GM21515 (cell line): ENCODE measurements around the gene SLC34A3.

Source experiments
- ATAC-seq: cut with Tn5 transposase; IDR thresholded peaks from one replicate; pipeline ENCODE4 v1.9.1; 2021; ENCODE audit not compliant: unreplicated experiment

The SLC34A3 gene

DNA sequence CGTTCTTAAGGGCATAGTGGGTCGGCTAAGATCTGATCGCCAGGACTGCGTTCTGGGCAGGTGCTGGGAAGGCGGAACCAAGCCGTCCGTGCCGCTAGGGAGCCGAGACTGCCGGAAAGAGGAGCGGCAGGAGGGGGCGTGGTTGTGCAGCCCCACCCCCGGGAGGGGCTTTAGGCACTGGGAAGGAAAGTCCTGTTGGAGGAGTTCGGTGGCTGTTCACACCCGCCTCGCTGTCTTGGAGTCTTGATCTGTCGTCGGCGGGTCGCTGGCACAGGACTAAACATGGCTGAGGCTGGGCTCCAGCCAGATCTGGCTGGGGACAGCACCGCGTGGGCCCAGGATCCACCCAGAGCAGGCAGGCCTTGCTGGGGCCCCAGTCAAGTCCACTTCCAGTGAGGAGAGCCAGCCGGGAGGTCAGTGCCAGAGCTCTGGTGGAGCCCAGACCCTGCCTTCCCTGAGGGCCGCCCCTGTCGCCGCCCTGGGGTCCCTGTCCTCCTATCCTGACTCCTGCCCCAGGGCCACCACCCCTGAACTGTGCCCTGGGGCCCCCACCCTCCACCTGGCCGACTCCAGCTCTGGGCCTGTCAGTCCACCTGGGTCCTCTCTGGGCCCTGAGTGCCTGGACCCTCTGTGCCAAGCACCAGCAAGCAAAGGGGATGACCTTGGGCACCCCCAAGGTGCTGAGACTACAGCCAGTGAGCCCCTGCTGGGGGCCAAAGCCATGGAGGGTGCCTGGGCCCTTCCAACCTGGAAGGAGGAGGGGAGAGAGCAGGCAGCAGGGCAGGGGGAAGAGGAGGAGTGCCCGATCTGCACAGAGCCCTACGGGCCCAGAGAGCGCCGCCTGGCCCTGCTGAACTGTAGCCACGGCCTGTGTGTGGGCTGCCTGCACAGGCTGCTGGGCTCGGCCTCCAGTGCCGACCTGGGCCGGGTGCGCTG lies 13.2 kb upstream of the SLC34A3 start:
- no peak for ATAC-seq

DNA sequence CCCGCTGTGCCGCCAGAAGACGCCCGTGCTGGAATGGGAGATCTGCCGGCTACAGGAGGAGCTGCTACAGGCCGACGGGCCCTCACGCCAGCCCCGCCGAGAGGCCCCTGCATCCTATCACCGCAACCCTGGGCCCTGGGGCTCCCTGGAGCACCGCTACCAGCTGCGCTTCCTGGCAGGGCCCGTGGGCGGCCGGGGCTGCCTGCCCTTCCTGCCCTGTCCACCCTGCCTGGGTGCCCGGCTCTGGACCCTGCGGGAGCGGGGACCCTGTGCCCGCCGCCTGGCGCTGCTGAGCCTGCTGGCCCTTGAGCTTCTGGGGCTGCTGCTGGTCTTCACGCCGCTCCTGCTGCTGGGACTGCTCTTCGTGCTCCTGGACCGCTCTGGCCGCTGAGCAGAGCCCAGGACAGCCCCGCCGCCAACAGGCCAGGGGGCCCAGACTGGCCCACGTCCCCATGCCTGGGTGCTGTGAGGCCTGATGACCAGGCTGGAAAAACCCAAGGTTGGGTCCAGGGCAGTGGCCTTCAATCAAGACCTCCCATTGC lies 12.4 kb upstream of the SLC34A3 start:
- no peak for ATAC-seq

DNA sequence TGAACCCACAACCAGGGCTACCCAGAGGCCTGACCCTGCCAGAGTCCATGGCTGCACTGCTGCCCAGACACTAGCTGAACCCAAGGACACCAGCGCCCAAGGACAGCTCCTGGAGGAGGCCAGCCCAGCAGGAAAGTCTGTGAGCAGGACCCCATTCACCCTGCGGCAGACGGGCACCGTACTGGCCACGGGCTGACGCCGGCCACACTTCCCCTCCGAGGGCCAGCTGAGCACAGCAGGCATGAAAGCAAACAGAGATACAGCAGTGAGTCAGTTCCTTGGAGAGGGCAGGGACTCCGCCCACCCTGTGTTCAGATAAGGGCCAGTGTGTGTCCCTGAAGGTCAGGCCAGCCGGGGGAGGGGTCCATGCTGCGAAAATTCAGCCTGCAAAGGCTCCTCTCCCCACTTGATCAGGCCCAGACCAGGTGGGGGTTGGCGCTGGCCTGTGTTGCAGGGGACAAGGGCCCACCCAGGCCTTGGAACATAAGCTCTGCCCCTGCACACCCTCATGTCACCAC lies 11.9 kb upstream of the SLC34A3 start:
- ATAC-seq = no peak

DNA sequence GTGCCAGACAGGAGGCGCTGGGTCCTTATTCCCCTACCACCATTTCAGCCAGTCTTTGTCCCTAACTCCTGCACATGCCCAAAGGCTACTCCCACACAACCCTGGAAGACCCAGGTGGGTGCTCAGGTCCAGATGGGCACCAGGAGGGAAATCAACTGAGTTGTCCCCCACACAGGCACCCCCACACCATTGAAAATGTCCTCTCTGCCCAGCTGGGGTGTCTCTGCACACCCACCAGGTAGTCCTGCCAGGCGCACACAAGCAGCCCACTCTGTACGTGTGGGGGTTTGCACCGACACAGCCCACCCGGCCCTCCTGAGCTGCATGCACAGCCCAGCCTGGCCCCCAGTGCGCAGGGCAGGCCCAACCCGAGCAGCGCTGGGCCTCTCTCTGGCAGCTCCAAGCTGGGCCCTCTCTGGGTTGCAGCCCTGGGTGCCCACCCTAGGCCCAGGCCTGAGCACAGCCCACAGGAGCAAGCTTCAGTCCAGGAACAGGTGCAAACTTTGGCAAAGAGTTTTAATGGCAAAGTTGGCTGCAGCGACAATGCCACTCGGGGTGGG lies 10.9 kb upstream of the SLC34A3 start:
- no peak for ATAC-seq

DNA sequence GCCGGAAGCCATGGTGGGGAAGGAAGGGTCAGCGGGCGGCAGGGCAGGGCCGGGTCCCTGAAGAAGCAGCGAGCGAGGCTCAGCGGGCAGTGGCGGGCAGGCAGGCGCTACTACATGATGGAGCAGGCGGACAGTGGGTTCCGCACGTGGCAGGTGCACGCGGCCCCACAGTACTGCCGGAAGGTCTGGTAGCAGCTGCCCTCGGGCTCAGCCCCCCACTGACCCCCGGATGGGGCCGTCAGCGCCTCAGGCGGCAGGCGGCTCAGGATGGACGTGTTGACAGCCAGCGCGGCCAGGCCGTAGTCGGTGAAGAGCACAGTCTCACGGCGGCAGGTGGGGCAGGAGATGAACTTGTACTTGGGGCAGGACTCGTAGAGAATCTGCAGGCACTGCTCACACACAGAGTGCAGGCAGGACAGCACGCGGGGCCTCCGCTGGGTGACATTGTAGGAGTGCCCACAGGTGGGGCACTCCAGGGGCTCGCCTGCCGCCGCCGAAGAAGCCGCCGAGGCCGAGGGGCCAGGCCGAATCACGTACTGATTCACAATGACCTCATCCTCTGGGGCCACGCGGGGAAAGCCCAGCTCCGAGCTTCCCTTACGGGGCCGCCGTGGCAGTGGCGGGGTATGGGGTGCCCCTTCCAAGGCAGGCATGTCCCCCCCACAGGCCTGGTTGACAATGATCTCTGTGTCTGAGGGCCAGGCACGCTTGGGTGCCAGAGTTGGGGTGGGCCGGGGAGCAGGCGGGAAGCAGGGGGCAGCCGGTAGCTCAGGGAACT lies 10.2 kb upstream of the SLC34A3 start:
- no peak for ATAC-seq

DNA sequence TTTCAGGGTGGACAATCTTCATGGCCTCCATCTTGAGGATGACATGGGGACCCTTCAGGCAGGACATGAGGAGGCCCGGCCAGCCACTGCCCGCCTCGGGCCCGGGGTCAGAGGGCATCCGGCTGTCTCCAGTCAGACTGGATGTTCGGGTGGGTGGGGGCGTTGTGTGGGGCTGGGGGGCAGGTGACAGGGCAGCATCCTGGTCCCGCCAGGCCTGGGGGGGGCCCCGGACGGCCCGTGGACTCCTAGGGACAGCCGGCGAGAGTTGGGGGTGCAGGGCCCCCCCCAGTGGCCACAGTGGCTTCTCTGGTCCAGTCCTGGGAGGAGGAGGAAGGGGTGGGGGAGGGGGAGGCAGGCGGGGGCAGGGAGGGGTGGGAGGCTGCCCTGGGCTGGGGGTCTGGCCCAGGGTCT lies 9.6 kb upstream of the SLC34A3 start:
- no peak for ATAC-seq

DNA sequence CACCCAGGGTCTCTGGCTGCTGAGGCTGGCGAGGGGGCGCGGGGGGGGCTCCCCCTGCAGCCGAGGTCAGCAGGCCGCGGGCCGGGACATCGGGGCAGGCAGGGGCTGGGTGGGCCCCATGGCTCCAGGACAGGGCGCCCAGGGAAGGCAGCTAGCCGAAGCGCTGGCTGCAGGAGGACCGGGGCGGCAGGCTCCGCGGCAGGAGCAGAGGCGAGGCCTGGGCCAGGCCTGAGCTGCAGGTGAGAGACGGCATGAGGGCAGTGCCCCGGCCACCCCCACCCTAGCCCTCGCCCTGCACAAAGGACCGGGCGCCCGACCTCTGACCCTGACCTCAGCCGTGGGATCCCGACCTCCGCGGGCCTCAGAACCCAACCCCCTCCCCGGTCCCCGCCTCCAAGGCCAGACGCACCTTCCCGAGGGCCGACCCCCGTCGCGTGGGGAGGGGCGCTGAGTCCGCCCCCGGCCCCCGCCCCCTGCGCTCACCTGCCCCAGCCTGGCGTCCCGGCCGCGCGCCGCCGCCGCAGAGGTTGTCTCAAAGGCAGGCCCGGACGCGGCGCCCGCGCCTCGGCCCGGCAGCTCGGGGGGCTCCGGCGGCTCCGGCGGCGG lies 9.1 kb upstream of the SLC34A3 start:
- ATAC-seq = no peak

DNA sequence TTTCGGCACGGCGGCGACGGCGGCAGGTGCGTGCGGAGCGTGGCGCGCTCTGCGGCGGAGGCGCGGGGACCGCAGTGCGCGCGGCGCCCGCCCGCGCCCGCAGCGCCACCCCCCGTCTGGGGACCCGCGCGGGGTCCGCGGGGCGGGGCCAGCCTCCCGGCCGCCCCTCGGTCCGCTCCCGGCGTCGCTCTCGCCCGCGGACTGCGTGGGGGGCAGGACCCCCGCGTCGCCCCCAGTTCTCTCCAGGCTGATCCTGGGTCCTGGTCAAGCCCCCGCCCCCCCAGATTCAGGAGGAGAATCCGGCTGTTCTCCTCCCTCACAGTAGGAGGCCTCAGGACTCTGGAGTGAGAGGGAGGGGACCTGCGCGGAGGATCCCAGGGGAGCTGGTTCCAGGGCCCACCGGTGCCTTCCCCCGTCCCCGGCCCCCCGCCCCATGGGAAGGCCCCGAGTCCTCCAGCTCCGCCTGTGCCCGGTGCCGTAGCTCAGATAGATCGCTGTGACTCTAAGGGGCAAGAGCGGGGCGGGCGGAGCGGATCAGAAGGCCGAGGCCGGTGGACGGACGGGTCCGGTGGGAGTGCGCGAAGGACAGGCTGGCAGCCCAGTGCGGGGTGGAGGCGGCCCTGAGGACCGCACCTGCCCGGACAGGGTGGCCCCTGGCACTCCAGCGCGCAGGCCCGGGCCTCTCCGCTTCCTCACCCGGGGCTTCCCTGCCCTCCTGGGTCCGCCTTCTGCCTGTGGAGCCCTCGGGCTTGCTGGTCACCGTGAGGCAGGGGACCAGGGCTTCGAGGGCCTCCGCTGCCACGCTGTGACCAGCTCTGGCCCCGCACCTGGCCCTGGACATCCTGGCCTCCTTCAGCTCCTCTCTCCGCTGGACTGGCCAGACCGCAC lies 8.3 kb upstream of the SLC34A3 start, which contains the start of gene RNF208:
Gene RNF208 (minus strand): TSS at position 51 of the 888 bp plus-strand sequence. CDS start 1,028 bp downstream, outside the sequence.
- ATAC-seq = no peak

DNA sequence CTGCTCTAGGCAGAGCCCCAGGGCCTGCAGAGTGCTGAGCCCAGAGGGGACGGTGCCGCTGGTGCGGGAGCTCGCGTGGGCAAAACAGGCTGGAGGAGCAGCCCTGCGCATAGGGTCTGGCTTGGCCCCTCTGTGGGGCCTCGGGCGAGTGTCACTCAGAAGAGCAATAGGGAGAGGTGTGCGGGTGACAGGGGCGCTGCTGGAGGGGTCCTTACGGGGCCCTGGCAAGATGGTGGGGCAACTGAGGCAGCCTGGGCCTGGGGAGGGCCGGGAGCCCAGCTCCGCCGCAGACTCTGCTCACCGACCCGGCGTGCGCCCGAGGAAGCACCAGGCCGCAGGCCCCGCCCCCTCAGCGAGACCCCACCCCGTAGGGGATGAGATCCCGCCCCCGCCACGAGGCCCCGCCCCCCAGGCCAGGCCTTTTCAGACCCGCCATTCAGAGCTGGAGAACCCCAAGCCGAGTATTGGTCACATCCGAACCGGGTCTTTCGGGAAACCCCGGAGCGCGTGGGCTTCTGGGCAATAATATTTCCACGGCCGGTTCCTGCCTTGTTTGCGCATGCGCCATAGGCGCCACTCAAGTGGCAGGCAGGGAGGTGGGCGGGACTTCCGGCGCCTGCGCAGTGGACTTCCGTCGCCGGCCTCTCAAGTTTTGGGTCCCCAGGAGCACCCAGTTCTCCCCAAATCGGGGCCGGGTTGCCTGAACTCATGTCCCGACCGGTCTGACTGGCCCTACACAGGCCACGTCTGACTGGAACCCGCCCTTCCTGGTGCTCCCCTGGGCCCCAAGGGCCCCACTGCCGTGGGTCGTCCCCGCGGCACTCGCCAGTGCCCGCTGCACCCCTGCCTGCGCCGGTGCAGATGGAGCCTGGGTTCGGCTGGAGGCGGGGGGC lies 7.4 kb upstream of the SLC34A3 start:
- peak; percentile 63 for ATAC-seq

DNA sequence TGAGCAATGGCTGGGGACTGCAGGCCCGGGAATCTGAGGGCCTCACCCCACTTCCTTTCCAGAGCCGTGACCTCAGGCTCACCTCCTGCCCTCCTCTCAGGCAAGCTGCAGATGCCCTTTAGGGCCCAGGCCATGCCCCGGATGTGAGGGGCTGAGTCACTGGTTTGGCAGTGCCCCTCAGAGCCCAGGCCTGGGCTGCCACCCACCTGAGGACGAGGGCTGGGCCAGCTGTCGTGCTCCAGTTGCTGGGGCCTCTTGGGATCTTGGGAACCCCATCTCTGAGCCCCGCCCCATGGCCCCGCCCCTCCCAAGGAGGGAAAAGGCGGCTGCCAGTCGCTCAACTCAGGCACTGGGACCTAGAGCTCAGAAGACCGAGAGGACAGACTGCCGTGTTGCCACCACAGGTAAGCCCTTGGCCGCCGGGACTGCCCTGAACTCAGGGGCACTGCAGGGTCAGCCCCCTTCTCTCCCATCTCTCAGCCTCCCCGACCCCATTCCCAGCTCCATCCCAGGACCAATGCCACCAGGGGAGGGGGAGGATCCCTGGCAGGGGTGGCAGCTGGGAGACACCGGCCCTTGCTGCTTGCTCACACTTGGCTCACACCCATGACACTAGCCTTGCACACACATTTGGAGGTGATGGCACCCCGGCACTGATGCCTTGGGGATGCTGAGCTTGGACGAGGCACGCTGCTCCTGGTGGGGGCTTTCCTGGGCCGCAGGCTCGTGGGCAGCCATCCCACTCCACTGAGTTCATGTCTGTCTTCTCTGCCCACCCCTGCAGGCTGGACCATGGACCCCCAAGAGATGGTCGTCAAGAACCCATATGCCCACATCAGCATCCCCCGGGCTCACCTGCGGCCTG lies 5.6 kb upstream of the SLC34A3 start, which contains the start of gene CYSRT1:
Gene CYSRT1 (plus strand): TSS at position 345 of the 865 bp plus-strand sequence. CDS start 448 bp downstream, at position 793.
- ATAC-seq = no peak

DNA sequence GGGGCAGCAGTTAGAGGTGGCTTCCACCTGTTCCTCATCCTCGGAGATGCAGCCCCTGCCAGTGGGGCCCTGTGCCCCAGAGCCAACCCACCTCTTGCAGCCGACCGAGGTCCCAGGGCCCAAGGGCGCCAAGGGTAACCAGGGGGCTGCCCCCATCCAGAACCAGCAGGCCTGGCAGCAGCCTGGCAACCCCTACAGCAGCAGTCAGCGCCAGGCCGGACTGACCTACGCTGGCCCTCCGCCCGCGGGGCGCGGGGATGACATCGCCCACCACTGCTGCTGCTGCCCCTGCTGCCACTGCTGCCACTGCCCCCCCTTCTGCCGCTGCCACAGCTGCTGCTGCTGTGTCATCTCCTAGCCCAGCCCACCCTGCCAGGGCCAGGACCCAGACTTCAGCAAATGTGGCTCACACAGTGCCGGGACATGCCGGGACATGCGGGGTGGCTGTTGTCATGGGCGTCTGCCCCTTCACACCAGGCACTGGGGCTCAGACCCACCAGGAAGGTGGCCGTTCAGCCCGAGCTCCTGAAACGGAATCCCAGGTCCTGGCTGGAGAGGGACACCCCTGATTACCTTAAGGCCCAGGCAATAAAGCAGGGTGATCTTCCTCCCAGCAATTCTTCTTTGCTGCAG lies 4.9 kb upstream of the SLC34A3 start:
- no peak for ATAC-seq

DNA sequence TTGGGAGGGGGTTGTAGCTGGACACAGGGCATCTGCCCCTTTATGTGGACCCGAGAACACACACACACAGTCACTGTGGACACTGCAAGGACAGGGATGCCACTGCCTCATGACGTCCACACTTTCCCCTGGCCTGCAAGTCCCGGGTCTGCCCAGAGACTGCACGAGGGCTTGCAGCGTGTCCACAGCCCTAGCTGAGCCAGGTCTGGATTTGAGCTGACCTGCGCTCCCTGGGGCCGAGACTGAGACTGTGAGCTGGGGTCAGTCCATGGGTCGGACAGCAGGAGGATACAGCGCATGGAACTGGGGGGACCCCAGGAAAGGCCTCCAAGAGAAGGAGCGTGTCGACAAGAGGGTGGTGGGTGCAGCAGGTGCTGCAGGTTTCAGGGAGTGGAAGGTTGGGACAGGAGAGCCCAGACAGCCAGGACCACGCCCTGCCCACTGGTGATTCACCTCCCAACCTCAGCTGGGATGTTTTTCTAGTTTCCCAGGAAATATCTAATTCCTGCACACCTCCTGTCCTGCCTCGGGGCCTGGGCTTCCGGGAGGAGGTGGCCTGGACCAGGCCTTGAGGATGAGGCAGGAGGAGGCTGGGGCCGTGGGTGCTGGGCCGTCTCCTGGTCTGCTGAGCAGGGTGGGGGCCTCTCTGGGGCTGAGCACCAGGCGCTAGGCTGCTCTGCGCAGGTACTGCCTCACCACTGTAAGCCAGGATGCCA lies 4.2 kb upstream of the SLC34A3 start:
- no peak for ATAC-seq

DNA sequence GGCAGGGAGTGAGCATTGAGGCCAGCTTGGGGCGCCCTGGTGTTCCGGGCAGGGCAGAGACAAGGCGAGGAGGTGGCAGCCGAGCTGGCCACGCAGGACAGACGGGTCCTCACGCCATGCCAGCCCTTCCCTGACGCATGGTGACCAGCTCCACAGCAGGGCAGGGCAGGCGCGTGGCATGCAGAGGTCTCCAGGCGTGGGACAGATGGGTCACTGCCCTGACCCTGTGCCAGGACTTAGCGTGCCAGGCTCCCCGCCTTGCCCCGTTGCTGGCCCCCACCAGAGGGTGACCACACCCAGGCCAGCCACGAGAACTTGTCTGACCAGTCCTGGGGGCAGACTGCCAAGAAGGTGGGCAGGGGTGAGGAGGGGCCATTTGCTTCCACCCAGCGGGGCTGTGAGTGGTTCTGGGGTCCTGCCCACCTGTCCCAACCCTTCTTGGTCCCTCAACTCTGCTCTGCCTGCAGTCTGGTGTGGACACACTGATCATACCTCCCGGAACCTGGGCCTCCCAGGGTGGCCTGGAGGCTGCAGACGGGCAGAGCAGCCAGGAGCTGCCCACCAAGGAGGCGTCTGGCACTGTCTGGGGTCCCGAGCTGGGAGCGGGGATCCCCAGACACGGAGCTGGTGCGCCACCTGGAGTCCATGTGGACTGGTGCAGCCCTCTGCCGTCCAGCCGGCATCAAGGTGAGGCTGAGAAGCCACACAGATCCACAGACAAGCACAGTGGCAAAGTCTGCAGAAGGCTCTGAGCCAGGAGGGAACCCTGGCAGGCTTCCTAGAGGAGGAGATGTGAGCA lies 3.4 kb upstream of the SLC34A3 start, which contains the start of gene RNF224:
Gene RNF224 (plus strand): TSS at position 449 of the 799 bp plus-strand sequence. CDS start 834 bp downstream, outside the sequence.
- ATAC-seq = no peak

DNA sequence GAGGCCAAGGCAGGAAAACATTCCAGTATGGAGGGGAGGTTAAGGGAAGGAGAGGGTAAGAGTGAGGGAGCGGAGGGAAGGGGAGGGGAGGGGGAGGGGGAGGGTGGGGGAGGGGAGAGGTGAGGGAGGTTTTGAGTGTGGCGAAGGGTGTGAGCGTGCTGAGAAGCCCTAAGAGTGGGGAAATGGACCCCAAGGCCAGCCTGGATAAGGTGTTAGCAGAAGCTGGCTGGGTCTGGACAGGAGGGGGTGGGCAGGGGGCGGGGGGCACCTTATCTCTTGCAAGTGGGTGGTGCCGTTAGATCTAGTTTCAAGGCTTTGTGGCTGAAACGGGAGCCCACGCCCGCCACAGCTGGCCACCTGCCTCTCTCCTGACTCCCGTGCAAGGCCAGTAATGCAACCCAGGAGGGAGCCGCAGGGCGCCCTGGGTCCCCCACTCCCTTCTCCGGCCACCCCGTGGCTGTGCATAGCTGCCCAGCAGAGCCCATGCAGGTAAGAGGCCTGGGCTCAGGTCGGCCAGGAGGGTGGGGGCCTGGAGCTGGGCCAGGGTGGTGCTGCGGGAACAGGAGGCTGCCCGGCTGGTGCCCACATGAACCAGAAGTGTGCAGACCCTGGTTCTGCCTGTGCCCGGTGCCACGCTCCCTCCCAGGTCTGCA lies 2.7 kb upstream of the SLC34A3 start:
- ATAC-seq = no peak

DNA sequence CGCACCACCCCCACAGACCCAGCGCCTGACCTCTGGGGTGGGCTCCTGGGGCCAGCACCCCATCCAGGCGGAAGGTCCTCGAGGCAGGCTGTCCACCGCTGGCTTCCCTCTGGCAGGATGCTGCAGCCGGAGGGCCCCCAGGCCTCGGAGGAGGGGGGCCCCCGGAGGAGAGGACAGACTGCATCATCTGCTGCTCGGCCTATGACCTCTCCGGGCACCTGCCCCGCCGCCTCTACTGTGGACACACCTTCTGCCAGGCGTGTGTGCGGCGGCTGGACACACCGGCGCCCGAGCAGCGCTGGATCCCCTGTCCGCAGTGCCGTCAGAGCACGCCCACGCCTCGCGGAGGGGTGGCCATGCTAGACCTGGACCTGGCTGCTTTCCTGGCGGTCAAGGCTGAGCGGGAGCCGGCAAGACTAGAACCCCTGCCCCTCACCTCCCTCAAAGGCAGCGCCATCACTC lies 2.2 kb upstream of the SLC34A3 start:
- no peak for ATAC-seq
